Stimulated activated CD4-positive, alpha-beta T cell treated with anti-CD3 and anti-CD28 coated beads, Interleukin-4, amount 100 ng/mL, for 4 hours (primary cell): Measurements from ENCODE around the gene MCOLN2.
A peak's percentile ranks its signal among the peaks of the same experiment; 100 is the strongest.

Experiments
- DNase-seq, 2 experiments: peaks; one replicate each; pipeline ENCODE4 v3.0.0-alpha.2; 2020

Gene MCOLN2

GRCh38 chr1:84890566-84890965 is 106.3 kb downstream of the MCOLN2 start:
- DNase-seq = no peak

- DNase-seq = no peak
These were observed 107.5 kb downstream of the MCOLN2 start for GRCh38 chr1:84889437-84889836.

DNA sequence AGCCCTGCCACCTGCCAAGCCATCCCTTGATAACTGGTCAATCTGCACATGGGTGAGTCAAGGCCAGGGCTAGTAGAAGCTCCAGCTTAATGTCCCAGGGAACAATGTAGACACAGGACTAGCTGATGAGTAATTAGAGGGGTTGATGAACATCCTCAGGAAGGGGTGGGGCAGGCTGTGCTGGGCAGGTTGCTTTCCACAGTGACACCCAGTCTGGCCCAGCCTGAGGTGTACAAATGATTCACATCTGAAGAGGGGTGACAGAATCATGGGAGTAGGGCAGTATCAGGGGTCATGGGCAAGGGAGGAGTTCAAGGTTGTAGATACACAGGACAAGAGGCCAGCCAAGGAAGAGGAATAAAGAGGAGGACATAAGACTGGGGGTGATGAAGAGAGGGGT is 108.2 kb downstream of the MCOLN2 start:
- peak in 1 of 2 experiments; percentile 49 for DNase-seq

DNA sequence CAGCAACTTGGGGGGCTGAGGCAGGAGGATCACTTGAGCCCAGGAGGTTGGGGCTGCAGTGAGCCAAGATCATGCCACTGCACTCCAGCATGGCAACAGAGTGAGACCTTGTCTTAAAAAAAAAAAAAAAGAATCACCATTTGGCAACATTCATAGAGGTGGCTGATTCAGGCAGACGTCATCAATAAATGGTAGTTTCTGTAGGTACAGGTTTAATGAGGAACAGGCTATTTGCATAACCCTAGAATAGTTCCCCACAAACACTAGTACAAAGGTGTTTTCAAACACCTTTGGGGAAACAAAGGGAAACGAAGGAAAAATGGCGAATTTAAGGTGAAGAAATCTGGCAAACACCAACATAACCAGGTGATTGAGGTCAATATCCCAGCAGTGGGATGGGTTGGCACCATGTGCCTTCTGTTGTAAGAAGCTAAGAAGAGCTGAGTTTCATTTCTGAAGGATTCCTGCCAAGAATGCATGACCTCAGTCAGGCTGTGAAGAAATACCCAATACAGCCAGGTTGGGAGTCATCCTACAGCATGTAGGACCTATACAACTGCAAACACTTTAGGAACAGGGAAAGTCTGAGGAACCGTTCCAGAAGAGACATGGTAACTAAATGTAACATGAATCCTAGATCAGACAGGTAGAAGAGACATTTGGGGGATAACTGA is 109.5 kb downstream of the MCOLN2 start:
- no peak for DNase-seq

DNA sequence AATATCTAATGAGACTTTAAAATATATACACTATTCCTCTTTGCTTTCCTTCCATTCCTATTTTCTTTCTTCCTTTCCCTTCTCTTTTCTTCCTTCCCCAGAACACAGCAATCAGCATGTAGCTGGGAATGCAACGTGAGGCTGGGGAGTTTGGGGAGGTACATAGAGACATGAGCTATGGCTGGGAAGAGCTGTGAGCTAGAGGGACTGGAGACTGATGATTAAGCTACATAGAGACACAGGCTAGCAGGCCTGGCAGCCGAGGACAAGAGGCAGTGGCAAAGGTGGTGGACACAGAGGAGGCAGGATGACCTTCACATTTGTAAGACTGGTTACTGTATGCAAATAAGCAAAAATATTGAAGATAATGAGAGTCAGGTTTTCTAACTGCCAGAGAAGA is 111.4 kb downstream of the MCOLN2 start:
- no peak for DNase-seq

DNA sequence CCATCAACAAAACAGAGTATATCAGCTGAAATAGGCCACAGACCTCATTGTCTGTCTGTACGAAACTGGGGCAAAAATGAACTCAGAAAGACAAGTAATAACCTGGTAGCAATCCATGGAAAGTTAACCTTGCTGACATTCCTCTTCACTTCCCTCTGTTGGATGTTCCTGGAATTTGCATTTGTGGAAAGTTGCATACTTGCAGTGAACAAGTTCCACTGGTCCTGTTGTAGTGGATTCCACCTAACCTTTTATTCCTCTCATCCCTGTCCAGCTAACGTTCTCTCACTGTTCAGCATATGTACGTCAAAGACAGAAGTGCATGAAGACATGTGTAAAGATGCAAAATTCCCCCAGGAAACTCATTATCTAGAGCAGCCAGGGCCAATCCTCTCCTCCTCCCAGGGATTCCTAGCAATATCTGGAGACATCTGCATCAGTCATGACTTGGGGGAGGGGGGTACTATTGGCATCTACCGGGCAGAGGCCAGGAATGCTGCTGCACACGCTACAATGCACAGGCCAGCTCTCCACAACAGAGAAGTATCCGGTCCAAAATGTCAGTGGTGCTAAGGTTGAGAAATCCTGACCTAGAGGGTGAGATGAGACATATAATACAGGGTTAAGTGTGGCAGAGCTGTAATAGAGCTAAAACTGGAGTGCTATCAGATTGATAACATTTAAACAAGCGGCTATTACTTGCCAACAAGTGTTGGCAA is 112.1 kb downstream of the MCOLN2 start:
- DNase-seq = no peak

DNA sequence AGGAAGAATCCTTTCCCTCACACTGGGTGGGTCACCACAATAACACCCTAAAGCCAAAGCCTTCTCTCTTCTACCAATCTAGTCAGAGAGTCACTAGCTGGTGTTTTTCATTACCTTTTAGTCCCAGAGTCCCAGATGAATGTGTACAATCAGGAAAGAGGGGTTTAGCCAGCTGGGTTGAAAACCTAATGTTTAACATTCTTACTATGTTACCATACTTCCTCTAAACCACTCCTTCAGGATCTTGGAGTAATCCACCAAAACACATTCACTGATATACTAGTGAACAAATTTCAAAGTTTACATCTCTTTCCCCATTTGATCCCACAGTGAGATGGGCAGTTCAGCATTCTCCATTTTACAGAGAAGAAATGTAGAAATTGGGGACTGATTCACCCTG is 113.6 kb downstream of the MCOLN2 start:
- no peak for DNase-seq

GRCh38 chr1:84877592-84877991 is 119.3 kb downstream of the MCOLN2 start:
- no peak for DNase-seq

- no peak for DNase-seq
These were observed 120.6 kb downstream of the MCOLN2 start for GRCh38 chr1:84876353-84876752.
